NCI-H526 treated with DMSO at 0.1 percent for 48 hours (cell line): ENCODE data around the gene ME2.
"Not testable (repeated sequence)": the region's sequence is repeated elsewhere in the genome, so short reads cannot be mapped to it uniquely, and the experiment has no call there.

Source experiments
- DNase-seq: peaks from one replicate; lab custom pipeline; 2025; lab: John Stamatoyannopoulos, UW

The ME2 gene

DNA sequence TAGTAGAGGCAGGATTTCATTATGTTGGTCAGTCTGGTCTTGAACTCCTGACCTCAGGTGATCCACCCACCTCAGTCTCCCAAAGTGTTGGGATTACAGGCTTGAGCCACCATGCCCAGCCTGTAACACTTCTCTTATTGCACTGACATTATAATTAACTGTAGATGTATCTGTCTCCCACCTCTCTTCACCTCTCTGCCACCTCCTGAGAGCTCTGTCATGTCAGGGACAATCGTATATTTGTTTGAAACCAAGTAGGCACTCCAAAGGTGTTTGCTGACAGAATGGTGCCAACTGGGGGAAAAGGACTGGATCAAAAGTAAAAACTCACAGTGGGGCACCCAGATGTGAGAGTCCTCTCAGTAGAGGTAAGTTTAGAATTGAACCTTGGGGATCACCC lies 17.3 kb upstream of the ME2 start:
- no peak for DNase-seq

DNA sequence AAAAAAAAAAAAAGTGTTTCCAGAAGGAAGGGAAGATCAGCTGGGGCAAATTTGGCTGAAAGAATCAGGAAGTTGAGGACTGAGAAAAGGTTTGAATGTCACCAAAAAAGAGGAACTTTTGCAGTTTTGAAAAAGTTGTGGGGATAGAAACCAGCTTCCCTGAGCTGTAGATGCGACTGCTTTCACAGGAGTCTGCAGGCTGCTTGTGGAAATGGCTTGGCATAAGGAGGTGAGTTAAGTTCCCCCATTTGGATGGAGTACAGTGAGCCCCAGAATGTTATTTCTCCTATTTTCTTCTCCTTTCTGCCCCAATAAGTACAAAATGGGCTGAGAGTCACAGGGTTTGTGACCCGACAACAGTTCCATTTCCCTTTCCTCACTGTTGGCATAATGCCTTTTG lies 16.5 kb upstream of the ME2 start:
- no peak for DNase-seq

DNA sequence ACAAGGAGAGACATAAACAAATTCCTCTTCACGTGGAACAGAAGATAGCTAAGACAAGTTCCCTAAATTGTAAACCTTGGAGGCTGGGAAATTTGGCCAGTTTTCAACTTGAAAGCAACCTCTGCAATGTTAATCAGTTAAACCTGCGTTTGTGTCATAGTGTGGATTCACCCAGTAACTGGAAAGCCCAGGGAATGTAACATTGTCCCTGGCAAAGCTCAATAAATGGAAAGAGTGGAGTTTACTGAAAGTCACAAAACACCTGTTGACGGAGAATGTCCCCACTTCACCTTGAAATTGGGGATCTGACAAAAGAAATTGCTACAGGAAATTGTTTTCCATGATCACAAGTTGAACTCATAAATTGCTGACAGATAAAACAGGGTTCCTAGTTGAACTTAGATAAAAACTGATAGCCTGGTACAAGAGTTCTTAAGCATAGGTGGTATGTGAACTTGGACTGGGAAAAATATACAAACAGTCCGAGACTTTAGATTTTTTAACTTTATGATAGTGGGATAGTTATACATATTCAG lies 15.0 kb upstream of the ME2 start:
- no peak for DNase-seq

DNA sequence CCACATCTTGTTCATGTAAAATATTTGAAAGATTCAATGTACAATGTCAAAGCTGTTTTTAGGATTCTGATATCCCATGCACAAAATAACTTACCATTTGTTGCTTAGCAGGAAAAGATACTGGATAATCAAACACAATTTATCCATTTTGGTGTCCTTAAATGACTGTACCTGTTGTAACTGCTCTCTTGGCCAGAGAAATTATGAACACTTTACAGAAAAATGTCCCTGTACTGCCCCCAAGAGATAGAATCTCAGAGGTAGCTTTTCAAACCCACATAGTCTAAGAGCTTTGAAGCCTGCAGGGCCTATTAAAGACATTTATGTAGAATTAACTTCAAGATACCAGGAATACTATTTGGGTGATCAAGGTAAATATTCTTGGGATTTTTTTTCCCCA lies 12.2 kb upstream of the ME2 start:
- DNase-seq, result no peak

DNA sequence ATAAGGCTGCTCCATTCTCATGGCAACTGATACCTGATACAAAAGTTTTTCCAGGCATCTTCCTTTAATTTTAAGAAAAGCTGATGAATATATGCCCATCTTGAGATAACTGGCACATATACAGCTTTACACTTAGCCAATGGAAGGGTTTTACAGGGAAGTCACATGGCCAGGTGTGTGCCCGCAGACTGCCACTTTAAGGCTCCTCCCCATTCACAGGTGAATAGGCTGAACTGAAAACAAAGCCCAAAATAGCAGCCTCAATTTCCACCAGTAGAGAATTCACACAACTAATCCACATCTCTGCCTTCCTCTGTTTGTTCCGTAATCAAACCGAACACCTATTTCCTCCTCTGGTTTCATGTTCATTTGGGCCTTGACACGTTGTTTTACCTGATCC lies 9.8 kb upstream of the ME2 start:
- DNase-seq, result no peak

DNA sequence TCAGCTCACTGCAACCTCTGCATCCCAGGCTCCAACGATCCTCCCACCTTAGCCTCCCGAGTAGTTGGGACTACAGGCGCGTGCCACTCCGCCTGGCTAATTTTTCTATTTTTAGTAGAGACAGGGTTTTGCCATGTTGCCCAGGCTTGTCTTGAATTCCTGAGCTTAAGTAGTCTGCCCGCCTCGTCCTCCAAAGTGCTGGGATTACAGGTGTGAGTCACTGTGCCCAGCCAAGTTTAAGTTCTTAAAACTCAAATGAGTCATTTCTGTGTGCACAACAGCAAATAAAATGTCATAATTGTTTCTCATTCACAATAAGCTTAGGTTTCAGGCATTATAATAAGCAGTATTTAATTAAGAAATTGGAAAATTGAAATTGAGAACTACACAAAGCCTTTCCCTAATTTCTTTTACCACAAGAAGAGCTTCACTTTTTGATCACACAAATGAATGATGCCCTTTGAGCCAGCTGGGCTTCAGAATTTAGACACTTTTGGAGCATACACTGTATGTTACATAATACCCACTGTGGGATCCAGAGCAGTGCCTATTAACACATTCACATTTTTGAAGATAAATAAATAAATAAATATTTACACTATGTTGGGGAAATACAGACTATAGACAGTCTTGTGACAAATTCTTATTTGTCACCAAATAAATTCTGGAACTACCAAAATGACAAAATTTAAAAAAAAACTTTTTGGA lies 8.6 kb upstream of the ME2 start:
- DNase-seq, result no peak

DNA sequence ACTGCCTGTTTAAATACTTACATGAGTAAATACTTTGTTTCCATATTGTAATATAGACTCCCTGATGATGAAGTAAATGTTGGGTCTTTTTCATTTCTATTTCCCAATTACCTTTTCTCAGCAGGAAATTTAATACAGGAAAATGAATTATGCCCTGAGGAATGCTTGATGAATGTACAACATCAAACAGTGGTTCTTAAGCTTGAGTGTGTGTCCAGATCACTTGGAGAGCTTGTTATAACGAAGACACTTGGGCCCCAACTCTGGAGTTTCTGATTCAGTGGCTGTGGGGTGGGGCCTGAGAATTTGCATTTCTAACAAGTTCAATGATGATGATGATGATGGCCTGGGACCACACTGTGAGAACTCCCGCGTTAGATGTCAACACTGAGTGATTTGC lies 7.1 kb upstream of the ME2 start:
- DNase-seq, result no peak

DNA sequence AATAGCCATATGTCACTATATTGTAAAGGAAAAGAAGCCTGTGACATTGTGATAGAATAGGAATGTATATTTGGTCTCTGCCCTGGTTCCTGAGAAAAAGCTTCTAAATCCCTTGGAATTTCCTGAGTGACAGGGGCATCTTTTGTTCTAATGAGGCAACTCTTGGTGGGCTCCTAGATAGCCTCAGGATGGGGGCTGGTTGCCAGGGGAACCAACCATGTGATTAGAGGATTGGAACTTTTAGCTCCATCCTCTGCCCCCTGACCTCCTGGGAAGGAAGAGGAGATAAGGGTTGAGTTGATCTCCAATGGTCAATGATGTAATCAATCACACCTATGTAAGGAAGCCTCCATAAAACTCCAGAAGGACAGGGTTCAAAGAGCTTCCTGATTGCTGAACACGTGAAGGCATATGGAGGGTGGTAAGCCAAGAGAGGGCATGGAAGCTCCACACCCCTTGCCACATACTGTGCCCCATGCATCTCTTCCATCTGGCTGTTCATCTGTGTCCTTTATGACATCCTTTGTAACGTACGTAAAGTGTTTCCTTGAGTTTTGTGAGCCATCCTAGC lies 2.9 kb upstream of the ME2 start:
- no peak for DNase-seq

DNA sequence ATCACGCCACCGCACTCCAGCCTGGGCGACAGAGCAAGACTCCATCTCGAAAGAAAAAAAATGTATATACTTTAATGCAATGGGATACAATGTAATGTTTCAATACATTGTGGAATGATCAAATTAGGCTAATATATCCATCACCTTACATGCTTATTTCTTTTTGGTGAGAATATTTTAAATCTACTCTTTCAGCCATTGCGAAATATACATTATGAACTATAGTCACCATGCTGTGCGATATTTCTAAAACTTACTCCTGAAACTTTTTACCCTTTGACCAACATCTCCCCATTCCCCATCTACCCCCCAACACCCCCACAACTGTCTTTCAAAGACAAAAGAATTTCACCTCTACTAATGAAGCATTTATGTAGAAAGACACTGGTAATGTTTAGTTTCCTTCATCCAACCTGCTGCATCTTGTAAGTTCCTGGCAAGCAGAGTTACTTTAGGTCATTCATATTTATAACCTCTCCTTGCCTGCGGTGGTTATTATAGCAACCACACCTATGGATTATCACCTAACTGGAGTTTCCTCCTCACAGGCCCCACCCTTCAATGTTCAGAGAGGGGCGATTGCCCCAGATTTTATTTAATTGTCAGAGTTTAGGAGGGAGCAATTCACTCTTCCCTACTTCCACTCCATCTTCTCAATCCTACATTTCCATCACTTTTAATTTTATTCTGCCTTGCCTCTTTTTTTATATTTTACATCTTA lies 1.2 kb upstream of the ME2 start:
- DNase-seq, result no peak

DNA sequence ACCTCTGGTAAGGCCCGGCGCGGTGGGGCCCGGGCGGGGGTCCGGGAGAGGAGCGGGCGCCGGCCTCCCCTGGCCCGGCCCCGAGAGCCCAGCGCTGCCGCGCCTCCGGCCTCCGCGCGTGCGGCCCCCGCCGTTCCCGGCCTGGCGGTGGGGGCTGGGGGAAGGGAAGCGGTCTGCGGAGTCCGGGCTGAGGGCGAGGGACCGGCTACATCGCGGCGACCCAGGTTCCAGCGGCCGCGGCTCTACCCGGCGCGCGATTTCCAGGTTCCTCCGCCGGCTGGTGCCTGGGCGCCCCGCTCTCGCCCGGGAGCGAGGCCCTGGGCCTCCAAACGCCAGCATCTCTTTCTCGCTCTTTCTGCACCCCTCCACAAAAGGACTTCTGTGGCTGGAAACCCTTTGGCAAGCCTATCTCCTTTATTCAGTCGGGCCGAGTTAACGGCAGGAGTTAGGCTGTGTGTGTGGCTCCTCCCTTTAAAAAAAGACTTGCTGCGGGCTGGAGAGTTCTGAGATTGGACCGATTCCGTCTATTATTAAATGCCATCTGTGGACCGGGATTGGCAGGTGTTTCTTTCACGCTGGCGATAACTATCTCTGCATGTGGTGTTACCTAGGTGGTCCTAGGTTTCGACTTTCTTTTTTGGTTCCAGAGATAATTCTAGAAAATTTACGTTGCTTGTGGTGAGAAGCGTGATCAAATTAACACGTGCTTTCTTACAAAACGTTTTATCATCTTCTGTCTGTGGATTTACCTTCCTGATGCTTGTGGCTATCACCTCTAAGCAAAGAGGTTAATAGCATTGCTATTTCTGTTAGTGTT lies 592 bp downstream of the ME2 start:
- DNase-seq, result peak; percentile 35

DNA sequence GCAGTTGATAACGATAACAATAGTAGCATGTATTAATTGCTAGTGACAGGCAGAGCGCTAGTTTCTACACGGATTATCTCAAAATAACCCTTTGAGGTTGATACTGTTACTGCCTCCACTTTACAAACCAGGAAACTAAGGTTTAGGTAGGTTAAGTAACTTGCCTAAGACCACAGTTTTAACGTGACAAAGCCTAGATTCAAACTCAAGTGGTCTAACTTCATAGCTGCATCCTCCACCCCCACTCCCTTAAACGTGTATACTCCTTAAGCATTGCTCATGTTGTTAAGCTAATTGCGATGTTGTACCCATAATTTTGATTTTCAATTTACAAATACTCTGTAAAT lies 1.2 kb downstream of the ME2 start:
- peak; percentile 34 for DNase-seq

DNA sequence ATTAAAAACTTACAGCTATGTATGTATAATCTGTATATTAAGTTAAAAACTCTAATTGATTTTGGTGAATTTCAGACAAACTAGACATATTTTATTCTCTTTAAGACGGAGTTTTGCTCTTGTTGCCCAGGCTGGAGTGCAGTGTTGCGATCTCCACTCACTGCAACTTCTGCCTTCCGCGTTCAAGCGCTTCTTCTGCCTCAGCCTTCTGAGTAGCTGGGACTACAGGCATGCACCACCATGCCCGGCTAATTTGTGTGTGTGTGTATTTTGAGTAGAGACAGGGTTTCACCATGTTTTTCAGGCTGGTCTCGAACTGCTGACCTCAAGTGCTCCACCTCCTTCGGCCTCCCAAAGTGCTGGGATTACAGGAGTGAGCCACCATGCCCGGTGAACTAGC lies 2.0 kb downstream of the ME2 start:
- DNase-seq, result not testable (repeated sequence)

DNA sequence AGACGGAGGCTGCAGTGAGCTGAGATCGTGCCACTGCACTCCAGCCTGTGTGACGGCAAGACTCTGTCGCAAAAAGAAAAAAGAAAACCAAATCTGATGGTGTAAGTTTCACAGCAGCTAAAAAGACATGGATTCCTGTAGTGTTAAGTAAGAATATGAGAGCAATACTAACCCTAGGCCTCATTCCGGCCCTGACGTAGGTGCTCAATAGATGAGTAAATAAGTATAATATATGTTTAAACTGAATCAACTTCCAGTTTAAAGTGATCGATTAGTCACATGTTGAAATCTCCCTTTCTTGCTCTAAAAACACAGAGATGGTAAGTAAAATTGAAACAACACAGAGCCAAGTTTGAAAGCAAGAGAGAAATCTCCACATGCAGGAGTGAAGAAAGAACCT lies 8.0 kb downstream of the ME2 start:
- no peak for DNase-seq

DNA sequence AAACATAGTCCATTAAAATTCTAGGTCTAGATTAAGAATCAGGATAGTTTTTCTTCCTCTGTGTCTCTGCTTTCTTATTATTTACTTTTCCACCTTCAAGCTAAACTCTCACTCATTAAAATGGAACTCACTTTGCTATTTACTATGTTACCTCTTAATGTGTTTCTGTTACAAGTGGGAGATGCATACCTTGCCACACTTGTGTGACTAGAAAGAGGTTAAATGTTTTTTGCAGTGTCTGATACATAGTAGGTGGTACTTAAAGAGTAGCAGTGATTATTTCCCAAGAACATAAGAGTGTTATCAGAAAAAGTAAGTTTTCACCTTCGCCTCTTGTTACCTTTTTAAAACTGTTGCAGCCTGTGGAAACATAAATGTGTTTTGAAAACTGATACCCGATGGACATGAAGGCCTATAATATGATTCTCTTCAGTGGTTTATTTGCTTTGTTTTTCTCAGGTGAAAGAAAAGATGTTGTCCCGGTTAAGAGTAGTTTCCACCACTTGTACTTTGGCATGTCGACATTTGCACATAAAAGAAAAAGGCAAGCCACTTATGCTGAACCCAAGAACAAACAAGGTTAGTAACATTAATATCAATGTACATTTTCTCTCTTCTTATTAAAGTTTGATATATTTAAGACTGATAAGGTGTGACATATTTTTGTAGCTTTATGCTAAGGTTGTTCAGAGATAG lies 16.6 kb downstream of the ME2 start:
- no peak for DNase-seq

DNA sequence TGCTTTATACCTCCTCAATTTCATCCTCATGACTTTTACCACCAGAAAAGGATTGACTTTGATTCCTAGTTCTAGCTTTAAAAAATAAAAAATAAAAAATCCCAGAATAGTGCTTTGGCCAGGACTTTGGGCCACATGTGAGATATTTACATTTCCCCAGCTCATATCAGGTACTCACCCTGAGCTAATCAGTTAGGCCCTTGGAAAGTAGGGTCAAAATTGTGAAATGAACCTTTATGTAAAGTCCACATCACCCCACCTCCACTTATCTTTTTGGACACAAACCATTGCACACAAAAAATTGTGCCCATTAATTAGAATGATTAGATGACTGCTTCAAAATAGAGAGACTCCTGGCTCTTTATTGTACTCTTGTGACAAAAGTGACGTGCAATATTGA lies 17.2 kb downstream of the ME2 start:
- DNase-seq, result no peak

DNA sequence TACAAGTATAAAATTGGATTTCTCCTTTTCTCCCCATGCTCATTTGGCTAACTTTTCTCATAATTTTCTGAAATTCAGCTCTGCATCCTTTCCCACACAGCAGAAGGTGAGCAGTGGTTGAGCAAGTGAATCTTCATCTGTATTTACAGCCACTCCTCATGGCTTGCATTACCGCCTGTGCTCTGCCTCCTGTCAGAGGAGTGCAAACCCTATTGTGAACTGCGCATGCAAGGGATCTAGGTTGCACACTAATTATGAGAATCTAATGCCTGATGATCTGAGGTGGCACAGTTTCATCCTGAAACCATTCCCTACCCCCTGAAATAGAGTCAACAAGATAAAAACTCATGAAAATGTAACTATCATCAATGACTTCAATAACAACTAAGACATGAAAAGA lies 20.0 kb downstream of the ME2 start:
- DNase-seq, result no peak

DNA sequence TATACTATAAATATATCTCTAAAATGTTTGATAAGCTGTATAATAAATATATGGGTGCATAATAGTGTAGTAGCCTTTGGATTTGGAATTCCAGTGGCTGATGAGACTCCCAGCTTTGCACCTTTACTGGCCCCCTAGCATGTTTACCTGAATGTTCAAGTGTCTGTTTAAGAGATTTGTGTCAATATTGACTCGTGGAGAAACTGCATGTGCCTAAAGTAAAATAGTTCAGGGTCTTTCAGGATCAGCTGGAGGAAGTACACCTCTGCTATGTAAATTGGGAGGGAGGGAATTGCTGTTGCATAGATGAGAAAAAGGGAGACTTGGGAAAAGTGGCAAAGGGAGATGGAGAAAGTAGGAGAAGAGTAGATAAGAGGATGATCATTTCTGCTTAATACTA lies 23.9 kb downstream of the ME2 start:
- DNase-seq, result no peak

DNA sequence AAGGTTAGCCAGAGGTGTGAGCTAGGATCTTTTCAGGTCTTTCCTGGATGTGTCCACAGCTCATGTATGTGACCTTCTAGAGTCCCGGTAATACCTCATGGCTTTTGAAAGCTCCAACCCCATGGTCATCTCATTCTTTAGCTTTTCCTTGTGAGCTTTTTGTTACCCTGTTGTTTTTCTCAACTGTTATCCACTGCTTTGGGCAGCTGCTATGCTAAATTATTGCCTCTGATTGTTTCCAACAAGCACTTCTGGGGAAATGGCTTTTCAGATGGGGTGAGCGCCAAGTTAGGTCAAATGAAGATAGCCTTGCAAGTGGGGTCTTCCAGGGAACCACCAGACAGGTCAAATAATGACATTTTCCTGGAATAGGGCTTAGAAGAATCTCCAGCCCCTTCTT lies 27.9 kb downstream of the ME2 start:
- no peak for DNase-seq

DNA sequence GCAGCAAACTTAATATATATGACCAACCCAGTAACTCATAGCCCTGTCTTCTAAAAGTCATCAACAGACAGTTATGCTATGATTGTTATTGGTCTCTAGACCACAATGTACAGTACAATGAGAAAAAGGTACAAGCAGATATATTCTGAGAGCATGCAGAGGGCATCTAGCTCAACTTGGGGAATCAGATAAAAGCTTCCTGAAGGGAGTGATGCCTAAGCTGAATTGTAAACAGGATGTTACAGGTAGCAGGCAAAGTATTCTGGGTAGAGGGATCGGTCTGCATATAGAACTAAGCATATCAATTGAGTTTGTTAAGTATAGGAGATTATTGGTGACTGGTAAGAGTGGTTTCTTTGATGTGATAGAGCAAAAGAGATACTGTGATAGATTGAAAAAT lies 30.3 kb downstream of the ME2 start:
- no peak for DNase-seq

DNA sequence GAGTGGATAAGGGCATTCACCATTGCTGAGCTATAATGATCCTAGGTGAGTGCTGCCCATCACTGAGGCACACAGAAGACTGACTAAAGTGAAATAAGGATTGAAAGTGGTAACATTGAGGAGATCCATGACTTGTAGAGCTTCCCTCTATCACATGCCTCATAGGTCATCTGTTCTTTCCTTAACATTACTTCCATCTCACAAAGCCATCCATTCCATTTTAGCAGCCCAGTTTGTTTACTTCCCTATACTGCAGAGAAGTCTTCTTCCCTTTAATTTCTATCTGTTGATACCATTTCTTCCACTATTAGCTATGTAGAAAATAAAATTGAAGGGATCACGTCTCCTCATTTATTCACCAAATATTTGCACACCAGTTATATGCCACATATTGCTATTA lies 32.1 kb downstream of the ME2 start:
- no peak for DNase-seq

DNA sequence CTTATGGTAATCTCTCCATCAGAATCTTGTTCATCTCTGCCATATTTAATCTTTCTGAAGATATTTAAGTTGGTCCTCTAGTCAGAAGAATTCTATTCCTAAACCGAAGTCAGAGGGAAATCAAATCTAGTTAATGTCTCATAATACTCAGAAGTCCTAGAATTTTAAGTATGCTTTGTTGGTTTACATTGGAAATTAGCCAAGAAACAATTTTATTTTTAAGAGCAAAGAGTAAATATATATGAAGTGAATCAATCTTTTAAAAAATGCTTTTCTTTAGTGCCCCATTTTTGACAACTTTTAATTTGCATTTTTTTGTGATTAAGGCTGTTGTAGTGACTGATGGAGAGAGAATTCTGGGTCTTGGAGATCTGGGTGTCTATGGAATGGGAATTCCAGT lies 38.1 kb downstream of the ME2 start:
- DNase-seq, result no peak

DNA sequence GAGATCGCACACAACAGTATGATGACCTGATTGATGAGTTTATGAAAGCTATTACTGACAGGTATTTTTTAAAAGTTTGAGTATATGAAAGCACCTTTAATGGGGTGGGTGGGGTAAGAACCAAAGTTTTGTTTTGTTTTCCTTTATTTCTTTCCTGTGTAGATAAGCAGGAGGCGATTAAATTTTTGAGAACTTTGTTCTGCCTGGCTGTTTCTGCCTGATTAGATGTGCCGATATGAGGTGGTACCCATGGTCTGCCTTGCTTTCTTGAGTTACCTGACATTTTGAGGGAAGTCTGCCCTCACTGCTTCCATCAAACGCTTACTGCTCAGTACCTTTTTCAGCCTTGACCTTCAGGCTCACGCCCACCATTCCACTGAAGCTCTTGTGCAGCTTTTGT lies 39.2 kb downstream of the ME2 start:
- no peak for DNase-seq
